ENCODE results near the gene MAP1LC3B2.

DNA sequence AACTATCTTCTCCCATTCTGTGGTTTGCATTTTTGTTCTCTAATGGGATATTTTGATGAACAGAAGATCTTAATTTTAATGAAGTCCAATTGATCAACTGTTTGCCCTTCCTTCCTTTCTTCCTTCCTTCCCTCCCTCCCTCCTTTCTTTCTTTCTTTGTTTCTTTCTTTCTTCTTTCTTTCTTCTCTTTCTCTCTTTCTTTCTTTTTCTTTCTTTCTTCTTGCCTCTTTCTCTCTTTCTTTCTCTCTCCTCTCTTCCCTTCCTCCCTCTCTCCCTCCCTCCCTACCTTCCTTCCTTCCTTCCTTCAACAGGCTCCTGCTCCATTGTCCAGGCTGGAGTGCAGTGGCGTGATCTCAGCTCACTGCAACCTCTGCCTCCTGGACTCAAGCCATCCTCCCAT lies 18.9 kb downstream of the MAP1LC3B2 start:
- TF ChIP-seq, protein P1, sequence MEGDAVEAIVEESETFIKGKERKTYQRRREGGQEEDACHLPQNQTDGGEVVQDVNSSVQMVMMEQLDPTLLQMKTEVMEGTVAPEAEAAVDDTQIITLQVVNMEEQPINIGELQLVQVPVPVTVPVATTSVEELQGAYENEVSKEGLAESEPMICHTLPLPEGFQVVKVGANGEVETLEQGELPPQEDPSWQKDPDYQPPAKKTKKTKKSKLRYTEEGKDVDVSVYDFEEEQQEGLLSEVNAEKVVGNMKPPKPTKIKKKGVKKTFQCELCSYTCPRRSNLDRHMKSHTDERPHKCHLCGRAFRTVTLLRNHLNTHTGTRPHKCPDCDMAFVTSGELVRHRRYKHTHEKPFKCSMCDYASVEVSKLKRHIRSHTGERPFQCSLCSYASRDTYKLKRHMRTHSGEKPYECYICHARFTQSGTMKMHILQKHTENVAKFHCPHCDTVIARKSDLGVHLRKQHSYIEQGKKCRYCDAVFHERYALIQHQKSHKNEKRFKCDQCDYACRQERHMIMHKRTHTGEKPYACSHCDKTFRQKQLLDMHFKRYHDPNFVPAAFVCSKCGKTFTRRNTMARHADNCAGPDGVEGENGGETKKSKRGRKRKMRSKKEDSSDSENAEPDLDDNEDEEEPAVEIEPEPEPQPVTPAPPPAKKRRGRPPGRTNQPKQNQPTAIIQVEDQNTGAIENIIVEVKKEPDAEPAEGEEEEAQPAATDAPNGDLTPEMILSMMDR (IDR thresholded peaks at IDR 0.05; ENCODE audit: poor library complexity), result no peak
- TF ChIP-seq EZH2 (IDR thresholded peaks at IDR 0.05; ENCODE audit: borderline replicate concordance), result no peak

All from hepatocyte (in vitro differentiated cells).